ENCODE data around the gene VRK2. TPM values are rescaled to one million over a fixed set of nuclear protein-coding genes. Genes with fewer than 3 reads are reported as not detected.

VRK2 gene
- total and polyA plus RNA-seq, 10 of the 15 experiments (the other 5 are each of a cell fraction or from before 2014, with no cell fraction given): 26.5 to 78.0 (median 57.3) TPM

- no peak for TF ChIP-seq TBL1XR1 (IDR thresholded peaks at IDR 0.05; ENCODE audit: low read depth, low read length)
- TF ChIP-seq ZNF384 (IDR thresholded peaks at IDR 0.05; ENCODE audit: borderline replicate concordance, low read depth, low read length): no peak
- TF ChIP-seq, protein P1, sequence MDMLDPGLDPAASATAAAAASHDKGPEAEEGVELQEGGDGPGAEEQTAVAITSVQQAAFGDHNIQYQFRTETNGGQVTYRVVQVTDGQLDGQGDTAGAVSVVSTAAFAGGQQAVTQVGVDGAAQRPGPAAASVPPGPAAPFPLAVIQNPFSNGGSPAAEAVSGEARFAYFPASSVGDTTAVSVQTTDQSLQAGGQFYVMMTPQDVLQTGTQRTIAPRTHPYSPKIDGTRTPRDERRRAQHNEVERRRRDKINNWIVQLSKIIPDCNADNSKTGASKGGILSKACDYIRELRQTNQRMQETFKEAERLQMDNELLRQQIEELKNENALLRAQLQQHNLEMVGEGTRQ (IDR thresholded peaks at IDR 0.05; ENCODE audit: borderline replicate concordance, low read depth, low read length): no peak
- TF ChIP-seq BRCA1 (IDR thresholded peaks at IDR 0.05; ENCODE audit: low read depth, low read length): no peak
- TF ChIP-seq, protein P2, sequence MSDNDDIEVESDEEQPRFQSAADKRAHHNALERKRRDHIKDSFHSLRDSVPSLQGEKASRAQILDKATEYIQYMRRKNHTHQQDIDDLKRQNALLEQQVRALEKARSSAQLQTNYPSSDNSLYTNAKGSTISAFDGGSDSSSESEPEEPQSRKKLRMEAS (IDR thresholded peaks at IDR 0.05; ENCODE audit: low read depth, low read length): no peak
- no peak for TF ChIP-seq RCOR1 (conservative IDR thresholded peaks at IDR 0.05; ENCODE audit: low read depth, low read length)
- TF ChIP-seq RELA (IDR thresholded peaks at IDR 0.05; ENCODE audit: borderline replicate concordance, partially characterized antibody): no peak
- TF ChIP-seq FOS (IDR thresholded peaks at IDR 0.05; ENCODE audit: borderline replicate concordance, extremely low read depth, insufficient read length): no peak
- TF ChIP-seq DPF2 (IDR thresholded peaks at IDR 0.05): peak; percentile 69
- TF ChIP-seq CREB1 (IDR thresholded peaks at IDR 0.05; ENCODE audit: low read depth): no peak
- TF ChIP-seq STAT1 (conservative IDR thresholded peaks at IDR 0.05): no peak
- TF ChIP-seq HDAC2 (IDR thresholded peaks at IDR 0.05): no peak
- no peak for TF ChIP-seq PRDM15 (CRISPR knock-in tag; IDR thresholded peaks at IDR 0.05)
- no peak for TF ChIP-seq HDAC6 (IDR thresholded peaks at IDR 0.05; ENCODE audit: unreplicated experiment)
- TF ChIP-seq CEBPB (IDR thresholded peaks at IDR 0.05; ENCODE audit: borderline replicate concordance in 1 of 2, low read depth in 2 of 2, low read length in 2 of 2): peak; percentile 28 to 74; a peak in 1 of 4 replicates
- TF ChIP-seq ZNF622 (IDR thresholded peaks at IDR 0.05): no peak
- peak; percentile 81 for TF ChIP-seq MEF2B (IDR thresholded peaks at IDR 0.05; ENCODE audit: partially characterized antibody, poor library complexity, severe bottlenecking)
- TF ChIP-seq JUND (IDR thresholded peaks at IDR 0.05; ENCODE audit: low read depth, low read length): peak; percentile 87
- no peak for TF ChIP-seq ELK1 (IDR thresholded peaks at IDR 0.05; ENCODE audit: low read depth, low read length)
- TF ChIP-seq BHLHE40 (IDR thresholded peaks at IDR 0.05; ENCODE audit: borderline replicate concordance in 1 of 2, low read depth in 2 of 2, low read length in 1 of 2): no peak
- TF ChIP-seq BCLAF1 (IDR thresholded peaks at IDR 0.05): no peak
- no peak for TF ChIP-seq ESRRA (IDR thresholded peaks at IDR 0.05; ENCODE audit: low read length)
- TF ChIP-seq LARP7 (IDR thresholded peaks at IDR 0.05): no peak
- no peak for TF ChIP-seq YY1 (IDR thresholded peaks at IDR 0.05; ENCODE audit: low read depth, low read length)
Measured at GRCh38 chr2:58019229-58019628, 27.4 kb upstream of the VRK2 start (continued).
